OCI-LY7 (cell line): ENCODE measurements around the gene CCDC85B.
"Not testable (repeated sequence)": the region's sequence is repeated elsewhere in the genome, so short reads cannot be mapped to it uniquely, and the experiment has no call there.

Source experiments
- CTCF ChIP-seq: fragments of 200-600 bp; sonication (generic); conservative IDR thresholded peaks from 2 replicates; pipeline ENCODE4 v1.5.1; 2014; ENCODE audit warnings: mild to moderate bottlenecking, antibody characterized with exemption, low read length, moderate library complexity, mixed read lengths
- EZH2phosphoT487 ChIP-seq: fragments of 200-600 bp; sonication (generic); IDR thresholded peaks from 2 replicates; pipeline ENCODE4 v1.6.1; 2018; ENCODE audit warnings: low read depth, borderline replicate concordance, mild to moderate bottlenecking, mixed run types, antibody characterized with exemption, low read length, moderate library complexity, mixed read lengths

GRCh38 chr11:65848693-65849092 lies 41.8 kb upstream of the CCDC85B start:
- TF ChIP-seq CTCF, EZH2phosphoT487: not testable (repeated sequence)
